HG02870 (cell line): Measurements from ENCODE around the gene PEPD.

Experiments
- ATAC-seq: cut with Tn5 transposase; IDR thresholded peaks from one replicate; pipeline ENCODE4 v1.9.1; 2021; ENCODE audit warnings: mild to moderate bottlenecking, moderate library complexity; ENCODE audit not compliant: unreplicated experiment

The PEPD gene

DNA sequence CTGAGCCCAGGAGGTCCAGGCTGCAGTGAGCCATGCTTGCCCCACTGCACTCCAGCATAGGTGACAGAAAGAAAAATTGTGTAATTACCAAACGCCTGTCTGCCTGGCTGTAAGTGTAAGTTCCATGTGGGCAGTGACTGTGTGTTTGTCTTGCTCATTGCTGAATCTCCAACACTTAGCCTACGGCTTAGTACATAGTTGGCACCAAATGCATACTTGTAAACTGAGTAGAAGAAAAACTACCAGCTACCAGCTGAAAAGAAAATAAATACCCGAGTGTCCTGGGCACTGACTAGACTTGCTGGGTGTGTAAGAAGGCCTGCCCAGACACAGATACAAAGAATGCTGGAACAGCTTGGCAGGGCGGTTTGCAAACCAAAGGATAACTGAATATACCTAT is 150.8 kb downstream of the PEPD start:
- no peak for ATAC-seq

DNA sequence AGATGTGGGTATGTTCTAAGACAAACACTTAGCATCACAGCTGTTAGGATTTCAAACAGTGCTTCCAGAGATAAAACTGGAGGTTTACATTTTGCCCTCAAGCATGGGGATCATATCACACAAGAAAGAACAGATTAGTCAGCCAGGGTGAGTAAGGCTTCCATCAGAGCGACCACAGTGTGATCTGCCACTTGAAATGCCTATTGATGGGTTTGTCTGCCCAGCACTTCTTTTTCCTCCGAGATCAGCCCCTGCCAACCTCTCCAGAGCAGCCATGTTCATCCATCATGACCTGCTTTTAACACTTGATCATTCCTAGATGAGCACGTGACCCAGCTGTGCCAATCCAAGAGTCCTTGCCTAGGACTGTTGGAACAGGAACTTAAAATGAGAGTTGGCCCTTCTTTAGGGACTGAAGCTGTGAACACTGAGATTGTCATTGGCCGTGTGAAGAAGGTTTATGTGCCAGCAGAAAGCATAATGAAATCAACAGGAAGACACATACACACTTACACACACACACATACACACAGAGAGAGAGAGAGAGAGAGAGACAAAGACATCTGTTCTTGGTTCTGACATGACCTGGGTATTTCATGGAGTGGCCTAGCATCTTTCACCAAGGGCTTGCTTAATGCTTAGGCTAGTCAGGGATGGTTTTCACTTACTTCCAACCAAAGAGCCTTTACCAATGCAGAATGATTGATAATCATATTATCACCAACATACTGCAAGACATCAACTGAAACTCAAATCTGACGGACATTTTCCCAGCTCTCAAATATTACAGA is 153.3 kb downstream of the PEPD start:
- no peak for ATAC-seq

DNA sequence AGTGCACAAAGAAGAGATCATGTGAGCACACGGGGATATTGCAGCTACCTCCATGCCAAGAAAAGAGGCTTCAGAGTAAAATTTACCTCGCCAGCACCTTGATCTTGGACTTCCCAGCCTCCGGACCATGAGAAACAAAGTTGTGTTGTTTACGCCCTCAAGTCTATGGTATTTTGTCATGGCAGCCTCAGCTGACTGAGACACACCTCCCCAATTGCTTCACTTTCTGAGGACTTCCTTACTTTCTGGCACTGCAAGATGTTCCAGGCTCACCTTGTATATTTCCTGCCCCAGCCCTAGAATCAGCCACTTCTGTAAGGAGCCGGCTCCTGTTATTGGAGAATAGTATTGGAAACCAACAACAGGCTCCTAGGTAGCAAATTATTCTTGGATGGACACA is 154.7 kb downstream of the PEPD start:
- ATAC-seq, result no peak

DNA sequence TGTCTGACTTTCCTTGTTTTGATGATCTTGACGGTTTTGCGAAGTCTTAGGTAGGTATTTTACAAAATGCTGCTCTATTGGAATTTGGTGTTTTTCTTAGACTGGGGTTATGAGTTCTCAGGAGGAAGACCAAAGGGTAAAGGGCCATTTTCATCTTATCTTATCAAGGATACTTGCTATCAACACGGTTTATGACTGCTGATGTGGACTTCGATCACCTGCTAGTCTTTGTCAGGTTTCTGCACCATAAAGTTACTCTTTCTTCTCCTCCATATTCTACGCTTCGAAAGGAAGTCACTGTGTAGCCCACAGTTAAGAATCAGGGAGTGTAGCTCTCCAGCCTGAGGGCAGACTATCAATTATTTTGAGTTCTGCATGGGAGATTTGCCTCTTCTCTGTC is 155.5 kb downstream of the PEPD start:
- ATAC-seq, result no peak

DNA sequence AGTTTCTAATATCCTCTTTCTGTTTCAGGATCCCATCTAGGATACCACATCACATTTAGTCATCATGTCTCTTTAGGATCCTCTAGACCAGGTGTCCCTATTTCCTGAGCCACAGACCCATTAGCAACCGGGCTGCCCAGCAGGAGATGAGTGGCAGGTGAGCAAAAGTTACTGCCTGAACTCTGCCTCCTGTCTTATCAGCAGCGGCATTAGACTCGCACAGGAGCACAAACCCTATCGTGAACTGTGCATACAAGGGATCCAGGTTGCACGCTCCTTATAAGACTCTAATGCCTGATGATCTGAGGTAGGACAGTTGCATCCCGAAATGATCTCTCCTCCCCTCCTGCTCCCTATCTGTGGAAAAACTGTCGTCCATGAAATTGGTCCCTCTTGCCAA is 155.9 kb downstream of the PEPD start:
- no peak for ATAC-seq

DNA sequence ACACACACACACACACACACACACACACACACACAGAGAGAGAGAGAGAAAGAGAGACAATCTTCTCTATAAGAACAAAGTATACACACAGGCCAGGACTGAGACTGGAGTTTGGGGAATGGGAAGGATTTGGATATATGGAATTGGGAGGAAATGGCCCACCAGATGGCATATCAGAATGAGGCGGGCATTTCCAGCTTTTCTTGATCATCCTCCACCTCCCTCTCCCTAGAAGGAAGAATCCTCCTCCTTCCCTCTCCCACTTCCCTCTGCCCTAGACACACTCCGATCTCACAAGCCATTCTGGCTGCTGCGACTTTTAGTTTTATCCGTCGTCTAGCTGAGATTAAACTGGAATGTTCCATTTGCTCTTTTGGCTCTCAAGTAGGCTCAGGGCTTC is 158.1 kb downstream of the PEPD start:
- ATAC-seq, result no peak

DNA sequence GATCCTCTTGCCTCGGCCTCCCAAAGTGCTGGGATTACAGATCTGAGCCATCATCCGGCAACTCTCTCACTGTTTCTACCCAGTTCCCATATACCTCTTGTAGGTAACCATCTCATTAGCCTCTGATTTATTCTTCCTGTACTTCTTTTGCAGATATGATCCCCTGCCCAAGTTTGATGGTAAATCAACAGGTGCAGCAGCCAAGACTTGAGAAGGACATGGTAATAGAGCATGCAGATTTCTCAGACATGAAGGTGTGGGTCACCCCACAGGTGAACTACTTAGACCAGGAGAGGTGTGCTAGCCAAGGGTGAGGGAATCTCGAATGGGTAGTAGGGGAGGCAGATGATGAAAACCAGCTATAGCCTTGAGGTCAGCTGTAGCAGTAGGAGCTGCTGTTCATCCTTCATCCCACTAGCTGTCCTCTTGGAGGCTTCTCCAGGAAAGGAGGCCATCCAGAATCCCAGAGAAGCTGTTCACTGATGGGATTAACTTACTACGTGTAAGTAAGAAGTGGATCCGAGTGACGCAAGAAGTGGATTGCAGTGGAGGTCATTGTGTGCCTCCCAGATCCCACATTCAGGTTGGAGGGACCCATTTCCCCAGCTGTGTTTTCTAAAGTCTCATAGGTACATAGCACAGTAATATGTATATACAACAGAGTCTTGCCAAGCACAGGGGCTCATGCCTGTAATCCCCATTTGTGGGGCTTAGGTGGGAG is 158.9 kb downstream of the PEPD start:
- ATAC-seq, result no peak

DNA sequence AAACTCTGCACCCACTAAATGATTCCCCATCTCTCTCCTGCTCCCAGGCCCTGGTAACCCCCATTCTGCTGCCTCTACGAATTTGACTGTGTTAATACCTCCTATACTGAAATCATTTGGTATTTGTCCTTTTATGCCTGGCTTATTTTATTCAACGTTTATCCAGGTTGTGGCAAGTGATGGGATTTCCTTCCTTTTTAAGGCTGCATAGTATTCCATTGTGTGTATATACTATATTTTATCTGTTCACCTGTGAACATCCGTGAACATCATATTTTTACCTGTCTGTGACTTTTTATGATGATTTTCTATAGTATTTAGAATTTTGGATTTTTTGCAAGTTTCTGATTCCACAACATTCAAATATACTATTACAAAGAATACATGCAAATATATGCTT is 162.0 kb downstream of the PEPD start:
- no peak for ATAC-seq

DNA sequence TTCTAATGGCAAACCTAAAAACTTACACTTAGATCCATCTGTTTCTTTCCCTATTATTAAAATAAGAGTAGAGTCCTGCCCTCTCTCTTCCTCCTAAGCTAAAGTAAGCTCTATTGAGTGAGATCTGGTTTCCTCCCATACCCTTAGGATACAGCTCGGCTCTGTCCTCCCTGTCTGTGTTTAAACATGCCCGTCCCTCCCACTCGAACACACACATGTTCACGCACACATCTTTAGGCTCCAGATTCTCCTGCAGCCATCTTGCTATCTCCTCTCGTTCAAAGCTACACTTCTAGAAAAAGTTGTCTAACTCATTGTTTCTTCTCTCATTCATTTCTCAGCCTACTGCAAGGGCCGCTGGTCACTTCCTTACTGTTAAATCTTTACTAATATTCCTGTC is 163.2 kb downstream of the PEPD start:
- no peak for ATAC-seq

DNA sequence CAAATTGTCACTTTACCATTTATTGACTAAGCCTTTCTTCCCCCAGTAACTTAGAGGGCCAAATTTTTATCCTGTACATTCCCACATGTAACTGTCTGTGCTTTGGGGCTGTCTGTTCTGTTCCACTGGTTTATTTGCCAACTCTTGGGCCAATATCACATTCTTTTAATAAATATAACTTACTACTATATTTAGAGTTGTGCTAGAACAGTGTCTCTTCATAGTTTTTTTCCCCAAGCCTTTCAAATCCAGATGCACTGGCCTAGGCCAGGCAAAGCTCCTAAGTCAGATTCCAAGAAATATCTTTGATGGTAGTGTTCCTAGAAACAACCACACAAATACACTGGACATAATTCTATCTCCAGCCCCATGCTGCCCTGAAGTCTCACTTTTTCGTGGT is 164.0 kb downstream of the PEPD start:
- ATAC-seq, result no peak

DNA sequence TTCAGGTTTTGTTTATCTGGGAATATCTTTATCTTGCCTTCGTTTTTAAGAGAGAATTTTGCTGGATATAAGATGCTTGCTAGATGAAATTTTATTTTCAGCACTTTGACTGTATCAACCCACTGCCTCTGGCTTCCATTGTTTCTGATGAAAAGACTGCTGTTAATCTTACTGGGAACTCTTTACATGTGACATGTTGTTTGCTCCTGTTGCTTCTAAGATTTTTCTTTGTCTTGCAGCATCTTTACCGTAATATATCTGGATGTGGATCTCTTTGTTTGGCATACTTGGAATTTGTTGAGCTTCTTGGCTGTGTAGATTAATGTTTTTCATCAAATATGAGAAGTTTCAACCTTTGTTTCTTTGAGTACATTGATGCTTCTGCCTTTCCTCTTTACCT is 166.1 kb downstream of the PEPD start:
- no peak for ATAC-seq

DNA sequence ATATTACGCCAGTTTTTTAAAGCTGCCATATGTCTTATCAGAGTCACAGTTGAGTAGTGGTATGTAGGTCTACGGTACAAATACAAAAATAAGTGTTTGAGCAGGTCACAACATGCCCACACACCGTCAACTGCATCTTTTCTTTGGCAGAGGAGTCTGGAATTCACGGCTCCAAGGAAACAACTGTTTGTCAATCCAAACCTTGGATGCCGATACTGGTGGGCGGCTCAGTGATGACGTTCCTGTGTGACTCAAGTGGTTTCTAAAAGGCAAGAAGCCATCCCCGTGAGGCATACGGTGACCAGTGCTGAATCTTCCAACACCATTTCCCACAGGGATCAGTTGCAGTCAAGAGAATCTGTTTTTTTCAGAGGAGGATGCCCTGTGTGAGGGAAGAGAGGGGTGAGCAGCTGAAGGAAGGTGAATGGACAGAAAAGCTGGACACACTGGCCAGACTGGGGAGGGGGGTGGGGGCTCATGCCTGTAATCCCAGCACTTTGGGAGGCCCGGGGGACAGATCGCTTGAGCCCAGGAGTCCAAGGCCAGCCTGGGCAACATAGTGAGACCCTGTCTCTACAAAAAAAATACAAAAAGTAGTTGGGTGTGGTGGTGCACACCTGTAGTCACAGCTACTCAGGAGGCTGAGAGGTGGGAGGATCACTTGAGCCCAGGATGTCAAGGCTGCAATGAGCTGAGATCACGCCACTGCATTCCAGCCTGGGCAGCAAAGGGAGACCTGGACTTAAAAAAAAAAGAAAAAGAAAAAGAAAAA is 170.9 kb downstream of the PEPD start:
- ATAC-seq, result no peak

DNA sequence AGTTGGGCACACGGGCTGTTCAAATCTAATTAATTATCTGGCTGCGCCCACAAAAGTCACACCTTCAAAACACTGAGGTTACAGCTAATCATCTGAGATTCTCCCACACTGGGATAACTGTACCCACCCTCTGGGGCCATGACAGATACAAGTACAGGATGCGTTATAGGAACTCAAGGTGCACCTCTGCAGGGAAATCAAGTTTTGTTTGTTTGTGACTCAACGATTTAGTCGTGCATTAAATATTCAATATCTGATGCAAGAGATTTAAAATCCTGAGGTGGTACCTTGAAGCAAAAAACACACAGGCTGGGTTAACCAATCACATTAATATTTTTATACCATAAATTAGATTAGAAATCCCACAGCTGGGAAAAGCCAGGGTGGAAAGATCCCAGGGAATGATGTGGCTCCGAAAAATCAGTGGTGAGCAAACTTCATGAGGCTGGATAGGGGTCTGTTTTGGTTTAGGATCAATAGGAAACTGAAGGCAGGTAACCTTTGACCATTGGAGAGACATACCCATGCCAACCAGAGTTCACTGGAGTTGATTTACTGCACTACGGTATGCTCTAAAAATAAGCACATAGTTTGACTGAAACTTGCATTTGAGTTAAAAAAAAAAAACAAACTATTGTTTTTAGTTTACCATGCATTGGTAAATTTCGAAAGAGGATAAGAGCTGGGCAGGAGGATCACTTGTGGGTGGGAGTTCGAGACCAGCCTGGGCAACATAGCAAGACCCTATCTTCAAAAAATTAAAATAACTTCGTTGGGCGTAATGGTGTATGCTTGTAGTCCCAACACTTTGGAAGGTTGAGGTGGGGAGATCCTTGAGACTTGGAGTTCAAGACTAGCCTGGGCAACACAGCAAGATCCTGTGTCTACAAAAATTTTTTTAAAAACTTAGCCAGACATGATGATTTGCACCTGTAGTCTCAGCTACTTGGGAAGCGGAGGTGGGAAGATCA is 172.0 kb downstream of the PEPD start:
- no peak for ATAC-seq

DNA sequence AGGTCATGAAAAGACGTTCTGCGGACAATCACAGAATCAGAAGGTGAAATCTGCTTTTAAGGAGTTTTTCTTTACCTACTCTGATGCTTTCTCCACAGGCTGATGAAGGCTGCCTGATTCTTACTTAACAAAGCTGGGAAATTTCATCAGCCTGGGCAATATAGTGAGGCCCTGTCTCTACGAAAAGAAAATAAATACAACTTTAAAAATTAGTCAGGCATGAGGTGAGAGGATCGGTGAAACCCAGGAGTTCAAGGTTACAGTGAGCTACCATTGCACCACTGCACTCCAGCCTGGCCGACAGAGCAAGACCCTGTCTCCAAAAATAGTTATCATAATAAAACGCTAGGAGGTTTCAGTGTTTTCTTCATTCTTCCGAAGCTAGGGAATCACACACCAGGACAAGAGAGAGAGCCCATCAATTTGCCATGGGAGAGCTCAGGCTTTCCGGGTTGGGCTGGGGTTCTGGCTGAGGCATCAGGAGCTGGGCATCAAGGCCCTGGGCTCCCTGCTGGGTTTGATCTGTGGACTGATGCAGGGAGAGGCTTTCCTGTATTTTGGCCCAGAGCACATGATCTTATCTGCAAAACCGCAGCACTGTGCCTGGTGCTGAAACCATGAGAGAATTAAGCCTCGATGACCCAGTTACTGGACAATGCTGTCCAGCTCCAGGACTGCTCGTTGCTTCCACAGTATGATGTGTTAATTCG is 173.1 kb downstream of the PEPD start:
- no peak for ATAC-seq

DNA sequence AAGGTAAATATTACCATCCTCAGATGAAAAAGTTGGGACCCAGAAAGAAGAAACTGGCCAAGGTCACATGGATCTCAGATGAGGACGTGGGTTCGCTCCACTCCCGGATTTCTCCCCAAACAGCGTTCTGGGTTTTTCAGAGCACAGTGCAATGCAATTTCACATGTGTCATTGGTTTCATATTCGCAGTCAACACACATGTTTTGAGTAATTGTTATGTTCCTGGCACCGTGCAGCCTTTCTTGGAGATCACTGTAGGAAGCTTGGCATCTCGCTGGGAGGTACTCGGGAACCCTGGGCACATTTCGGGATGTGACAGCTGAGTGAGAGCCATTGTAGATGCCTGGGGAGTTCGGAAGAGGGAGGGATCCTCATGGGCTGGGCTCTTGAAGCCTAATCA is 174.3 kb downstream of the PEPD start:
- no peak for ATAC-seq

DNA sequence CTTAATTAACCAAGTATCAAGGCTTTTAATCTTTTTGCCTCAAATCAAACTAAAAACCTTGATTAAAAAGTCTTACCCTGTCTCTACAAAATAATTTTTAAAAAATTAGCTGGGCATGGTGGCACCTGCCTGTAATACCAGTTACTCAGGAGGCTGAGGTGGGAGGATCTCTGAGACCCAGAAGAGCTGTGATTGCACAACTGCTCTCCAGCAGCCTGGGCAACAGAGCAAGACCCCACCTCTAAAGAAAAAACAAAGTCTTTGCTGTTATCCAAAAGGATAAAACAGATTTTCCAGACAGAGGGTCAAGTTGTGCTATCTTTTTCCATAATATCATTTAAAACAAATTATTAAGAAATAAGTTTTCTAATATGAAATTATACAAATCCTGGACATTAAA is 174.9 kb downstream of the PEPD start:
- ATAC-seq, result no peak

DNA sequence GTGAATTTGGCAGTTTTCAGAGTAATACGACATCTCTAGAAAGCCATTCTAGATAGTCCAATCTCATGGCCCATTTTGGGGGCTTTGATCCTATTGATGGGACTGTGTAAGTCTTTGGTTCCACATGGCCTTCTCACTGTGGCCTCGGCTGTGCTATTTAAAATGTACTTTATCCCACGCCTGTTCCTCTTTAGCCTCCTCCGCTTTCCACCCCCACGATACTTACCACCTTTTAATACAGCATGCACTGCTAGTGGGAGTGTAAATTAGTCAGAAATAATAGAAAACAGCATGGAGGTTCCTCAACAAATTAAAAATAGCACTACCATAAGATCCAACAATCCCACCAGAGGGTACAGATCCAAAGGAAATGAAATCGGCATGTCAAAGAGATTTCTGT is 176.4 kb downstream of the PEPD start:
- no peak for ATAC-seq

DNA sequence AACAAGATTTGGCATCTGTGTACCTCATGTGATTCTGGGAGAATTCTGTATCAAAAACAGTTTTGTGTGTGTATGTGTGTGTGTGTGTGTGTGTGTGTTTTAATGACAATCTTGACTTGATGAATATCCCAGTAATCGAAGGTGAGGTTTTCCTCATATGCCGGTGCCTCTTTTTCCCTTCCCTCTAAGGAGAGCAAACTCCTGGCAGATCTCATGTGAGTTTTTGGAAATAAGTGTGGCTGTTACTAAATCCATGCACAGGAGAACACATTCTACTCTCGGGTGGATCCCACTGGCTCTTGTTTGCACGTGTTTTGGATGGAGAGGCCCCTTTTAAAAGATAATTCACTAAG is 177.0 kb downstream of the PEPD start:
- no peak for ATAC-seq

DNA sequence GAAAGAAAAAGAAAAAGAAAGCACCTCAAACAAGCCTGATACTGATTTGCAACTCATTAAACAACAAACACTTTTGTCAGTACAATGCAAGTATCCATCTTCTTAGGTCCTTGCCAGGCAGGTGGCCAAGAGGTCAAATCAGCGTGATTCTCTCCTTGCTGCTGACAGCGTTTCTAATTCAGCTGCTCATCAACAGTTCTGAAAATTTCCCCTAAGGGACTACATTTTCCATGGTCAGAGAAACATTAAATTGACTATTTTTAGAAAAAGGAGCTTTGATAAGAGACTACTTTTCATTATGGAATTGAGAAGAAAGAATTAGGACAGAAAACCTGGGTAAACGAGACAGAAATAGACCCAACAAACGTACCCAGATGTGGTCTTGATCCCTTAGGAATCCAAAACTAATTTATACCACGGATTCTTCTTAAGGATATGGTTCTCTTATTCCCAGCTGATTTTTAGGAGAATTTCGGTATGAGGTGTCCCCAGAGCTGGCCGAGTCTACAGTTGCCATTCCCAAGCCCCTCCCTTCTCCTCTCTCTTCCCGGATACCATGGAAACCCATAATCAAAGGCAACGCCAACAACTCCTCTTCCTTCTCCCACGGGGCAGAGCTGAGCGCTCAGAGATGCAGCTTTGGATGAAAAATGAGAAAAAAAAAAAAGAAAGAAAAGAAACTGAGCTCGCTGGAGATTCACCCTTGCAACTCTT is 177.6 kb downstream of the PEPD start:
- no peak for ATAC-seq

DNA sequence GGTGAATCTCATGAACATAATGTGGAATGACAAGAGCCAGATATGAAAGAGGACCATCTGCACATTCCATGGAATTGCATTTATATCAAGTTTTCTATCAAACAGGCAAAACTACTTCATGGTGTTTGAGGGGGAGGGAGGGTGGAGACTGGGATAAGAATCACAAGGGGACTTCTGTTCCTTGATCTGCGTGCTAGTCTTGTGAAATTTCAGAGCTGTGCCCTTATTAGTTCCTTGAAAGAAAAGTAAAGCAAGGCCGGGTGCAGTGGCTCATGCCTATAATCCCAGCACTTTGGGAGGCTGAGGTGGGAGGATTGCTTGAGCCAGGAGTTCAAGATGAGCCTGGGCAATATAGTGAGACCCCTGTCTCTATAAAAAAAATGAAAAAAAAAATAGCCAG is 178.3 kb downstream of the PEPD start:
- no peak for ATAC-seq
